ENCODE results near the gene TLR3.

GRCh38 chr4:186081202-186081807, 12.3 kb downstream of the TLR3 start:
- TF ChIP-seq CTCF (IDR thresholded peaks at IDR 0.05 in 2 of 3, conservative IDR thresholded peaks at IDR 0.05 in 1 of 3; ENCODE audit: control insufficient read depth in 2 of 3, extremely low read depth in 1 of 3, insufficient read depth in 1 of 3, low read depth in 3 of 3, low read length in 3 of 3) (no peak), CEBPB (IDR thresholded peaks at IDR 0.05; ENCODE audit: borderline replicate concordance in 1 of 2, low read depth in 2 of 2, low read length in 2 of 2) (no peak), NKRF (conservative IDR thresholded peaks at IDR 0.05) (no peak), SREBF1 (IDR thresholded peaks at IDR 0.05; ENCODE audit: low read length) (no peak)
- TF ChIP-seq, protein P1, sequence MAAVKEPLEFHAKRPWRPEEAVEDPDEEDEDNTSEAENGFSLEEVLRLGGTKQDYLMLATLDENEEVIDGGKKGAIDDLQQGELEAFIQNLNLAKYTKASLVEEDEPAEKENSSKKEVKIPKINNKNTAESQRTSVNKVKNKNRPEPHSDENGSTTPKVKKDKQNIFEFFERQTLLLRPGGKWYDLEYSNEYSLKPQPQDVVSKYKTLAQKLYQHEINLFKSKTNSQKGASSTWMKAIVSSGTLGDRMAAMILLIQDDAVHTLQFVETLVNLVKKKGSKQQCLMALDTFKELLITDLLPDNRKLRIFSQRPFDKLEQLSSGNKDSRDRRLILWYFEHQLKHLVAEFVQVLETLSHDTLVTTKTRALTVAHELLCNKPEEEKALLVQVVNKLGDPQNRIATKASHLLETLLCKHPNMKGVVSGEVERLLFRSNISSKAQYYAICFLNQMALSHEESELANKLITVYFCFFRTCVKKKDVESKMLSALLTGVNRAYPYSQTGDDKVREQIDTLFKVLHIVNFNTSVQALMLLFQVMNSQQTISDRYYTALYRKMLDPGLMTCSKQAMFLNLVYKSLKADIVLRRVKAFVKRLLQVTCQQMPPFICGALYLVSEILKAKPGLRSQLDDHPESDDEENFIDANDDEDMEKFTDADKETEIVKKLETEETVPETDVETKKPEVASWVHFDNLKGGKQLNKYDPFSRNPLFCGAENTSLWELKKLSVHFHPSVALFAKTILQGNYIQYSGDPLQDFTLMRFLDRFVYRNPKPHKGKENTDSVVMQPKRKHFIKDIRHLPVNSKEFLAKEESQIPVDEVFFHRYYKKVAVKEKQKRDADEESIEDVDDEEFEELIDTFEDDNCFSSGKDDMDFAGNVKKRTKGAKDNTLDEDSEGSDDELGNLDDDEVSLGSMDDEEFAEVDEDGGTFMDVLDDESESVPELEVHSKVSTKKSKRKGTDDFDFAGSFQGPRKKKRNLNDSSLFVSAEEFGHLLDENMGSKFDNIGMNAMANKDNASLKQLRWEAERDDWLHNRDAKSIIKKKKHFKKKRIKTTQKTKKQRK (IDR thresholded peaks at IDR 0.05; ENCODE audit: low read depth, low read length), result no peak
